GM23248 (cell line): Measurements from ENCODE around the gene RNF227.

Experiments
- EZH2 ChIP-seq: fragments of 200-600 bp; sonication (generic); IDR thresholded peaks from 2 replicates; pipeline ENCODE4 v1.6.1; 2018; ENCODE audit warnings: antibody characterized with exemption, mild to moderate bottlenecking; ENCODE audit not compliant: insufficient read depth, poor library complexity, severe bottlenecking
- EZH2phosphoT487 ChIP-seq: fragments of 200-600 bp; sonication (generic); IDR thresholded peaks from 2 replicates; pipeline ENCODE4 v1.6.1; 2018; ENCODE audit warnings: antibody characterized with exemption, moderate library complexity, mild to moderate bottlenecking, low read depth; ENCODE audit not compliant: insufficient read depth

- TF ChIP-seq EZH2: no peak
- no peak for TF ChIP-seq EZH2phosphoT487
Observed at GRCh38 chr17:7883781-7884386, 32.2 kb downstream of the RNF227 start.
